ENCODE results near the gene FHL2. TPM values are rescaled to one million over a fixed set of nuclear protein-coding genes. Genes with fewer than 3 reads are reported as not detected.

The FHL2 gene
- total and polyA plus RNA-seq, 12 donors, result 41.2 to 213 (median 103) TPM

DNA sequence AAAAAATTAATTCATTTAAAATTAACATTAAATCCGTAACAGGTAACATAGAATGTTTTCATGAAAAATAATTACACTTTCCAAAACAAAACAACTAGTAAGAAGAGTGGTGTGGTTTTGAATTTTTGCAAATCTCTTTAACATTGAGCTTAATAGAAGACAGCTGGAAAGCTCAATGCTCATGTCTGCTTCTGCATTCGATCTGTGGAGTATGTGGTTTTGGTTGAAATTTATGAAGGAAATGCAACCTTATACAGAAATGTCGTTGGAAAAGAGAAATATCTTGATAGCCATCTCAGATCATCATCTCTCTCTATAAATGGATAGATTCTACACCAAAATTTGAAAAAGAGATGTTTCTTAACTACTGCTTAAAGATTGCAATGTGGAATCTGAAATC lies 17.3 kb upstream of the FHL2 start:
- WGBS, 4 donors, result 75 to 82% (median 78%) methylated on average over 3 of the region's 3 CpGs

GRCh38 chr2:105415007-105415406 lies 16.2 kb upstream of the FHL2 start:
- WGBS, 4 donors, result 67 to 94% (median 77%) methylated on average over 4 of the region's 4 CpGs
- DNase-seq, result no peak
- Histone ChIP-seq H3K4me3 (no peak overlapping the region), H3K4me1 (replicated peaks in 1 of 2) (peaks cover 4 to 12% of the 10 kb centered on the region in 2 donors), H3K27ac (no peak overlapping the region), H3K36me3 (replicated peaks in 1 of 2) (no peaks in the 10 kb centered on the region), H3K27me3 (no peaks in the 10 kb centered on the region), H3K9me3 (replicated peaks in 1 of 3) (no peaks in the 10 kb centered on the region)
- TF ChIP-seq POLR2A (IDR thresholded peaks at IDR 0.05) (no peak), CTCF (IDR thresholded peaks at IDR 0.05) (no peak)
- intact Hi-C loops (cut with DNase I), result no loop called here

More for the DNA sequence above, 17.3 kb upstream of the FHL2 start:
- Histone ChIP-seq H3K4me3 (no peak overlapping the region), H3K9me3 (replicated peaks in 1 of 3) (no peaks in the 10 kb centered on the region), H3K27me3 (no peaks in the 10 kb centered on the region), H3K4me1 (replicated peaks in 1 of 2) (peaks cover 0 to under 1% of the 10 kb centered on the region in 2 donors), H3K27ac (no peak overlapping the region), H3K36me3 (replicated peaks in 1 of 2) (no peaks in the 10 kb centered on the region)
- no peak for DNase-seq
- TF ChIP-seq POLR2A (IDR thresholded peaks at IDR 0.05) (no peak), CTCF (IDR thresholded peaks at IDR 0.05) (no peak)
- intact Hi-C loops (cut with DNase I), result no loop called here

- no peaks in the 10 kb centered on the region for H3K9me3 ChIP-seq (replicated peaks in 1 of 3)
- no peaks in the 10 kb centered on the region for H3K27me3 ChIP-seq
- no peak overlapping the region for H3K4me3 ChIP-seq
- TF ChIP-seq POLR2A (IDR thresholded peaks at IDR 0.05), result no peak
- no peak for TF ChIP-seq CTCF (IDR thresholded peaks at IDR 0.05)
- H3K27ac ChIP-seq, result no peak overlapping the region
- DNase-seq, result no peak
- H3K4me1 ChIP-seq (replicated peaks in 1 of 2), result peaks cover 6 to 20% of the 10 kb centered on the region in 2 donors
- 69 to 80% (median 75%) methylated on average over 5 of the region's 5 CpGs for WGBS, 4 donors
- no peaks in the 10 kb centered on the region for H3K36me3 ChIP-seq (replicated peaks in 1 of 2)
- intact Hi-C loops (cut with DNase I), result no loop called here
Observed at GRCh38 chr2:105413206-105413605, 14.4 kb upstream of the FHL2 start.

- H3K4me1 ChIP-seq (replicated peaks in 1 of 2), result peaks cover 6 to 20% of the 10 kb centered on the region in 2 donors
- H3K9me3 ChIP-seq (replicated peaks in 1 of 3), result no peaks in the 10 kb centered on the region
- no peaks in the 10 kb centered on the region for H3K36me3 ChIP-seq (replicated peaks in 1 of 2)
- no peak overlapping the region for H3K4me3 ChIP-seq
- H3K27me3 ChIP-seq, result no peaks in the 10 kb centered on the region
- 85 to 91% (median 89%) methylated on average over 11 of the region's 11 CpGs for WGBS, 4 donors
- no peak for DNase-seq
- TF ChIP-seq CTCF (IDR thresholded peaks at IDR 0.05) (no peak), POLR2A (IDR thresholded peaks at IDR 0.05) (no peak)
- intact Hi-C loops (cut with DNase I), result no loop called here
- no peak overlapping the region for H3K27ac ChIP-seq
Observed at GRCh38 chr2:105412584-105412983, 13.7 kb upstream of the FHL2 start.

Measured in adrenal gland (tissue), 12 donors.